GM21367 (cell line): Measurements from ENCODE around the gene CHRD.
"Not testable (repeated sequence)": the region's sequence is repeated elsewhere in the genome, so short reads cannot be mapped to it uniquely, and the experiment has no call there.

Experiments
- ATAC-seq: cut with Tn5 transposase; IDR thresholded peaks from one replicate; pipeline ENCODE4 v1.9.1; 2021; ENCODE audit not compliant: unreplicated experiment

CHRD gene

GRCh38 chr3:184379358-184380184 is at the start of gene CHRD:
TSS of gene CHRD (plus strand) at chr3:184380054. CDS start at chr3:184380319, 265 bp downstream.
- no peak for ATAC-seq

GRCh38 chr3:184332370-184333090 is 47.3 kb upstream of the CHRD start:
- ATAC-seq: no peak

GRCh38 chr3:184333190-184333589 is 46.7 kb upstream of the CHRD start:
- no peak for ATAC-seq

GRCh38 chr3:184333700-184334099 is 46.2 kb upstream of the CHRD start:
- no peak for ATAC-seq

- no peak for ATAC-seq
Measured at GRCh38 chr3:184334470-184335158, 45.2 kb upstream of the CHRD start.

GRCh38 chr3:184335291-184335660 is 44.6 kb upstream of the CHRD start:
- ATAC-seq: no peak

GRCh38 chr3:184335661-184336546 is 44.0 kb upstream of the CHRD start:
- ATAC-seq: peak; percentile 60

GRCh38 chr3:184336547-184337398 is 43.1 kb upstream of the CHRD start:
- no peak for ATAC-seq

- ATAC-seq: no peak
Measured at GRCh38 chr3:184337399-184337714, 42.5 kb upstream of the CHRD start, which contains the start of gene FAM131A. TSS of gene FAM131A (plus strand) at chr3:184337600. CDS start at chr3:184337631, 31 bp downstream.

- ATAC-seq: no peak
Measured at GRCh38 chr3:184337981-184338380, 41.9 kb upstream of the CHRD start.

- ATAC-seq: no peak
Measured at GRCh38 chr3:184338511-184338945, 41.3 kb upstream of the CHRD start.

GRCh38 chr3:184339001-184339400 is 40.9 kb upstream of the CHRD start:
- no peak for ATAC-seq

GRCh38 chr3:184339451-184340135 is 40.3 kb upstream of the CHRD start:
- ATAC-seq: not testable (repeated sequence)

- ATAC-seq: no peak
Measured at GRCh38 chr3:184341925-184342324, 37.9 kb upstream of the CHRD start.

- no peak for ATAC-seq
Measured at GRCh38 chr3:184343200-184343876, 36.5 kb upstream of the CHRD start.

- ATAC-seq: no peak
Measured at GRCh38 chr3:184344579-184345316, 35.1 kb upstream of the CHRD start.

- ATAC-seq: no peak
Measured at GRCh38 chr3:184345317-184346144, 34.3 kb upstream of the CHRD start.
